Gastroesophageal sphincter (tissue), 4 donors: ENCODE measurements around the gene KLHL2. TPM values are rescaled to one million over a fixed set of nuclear protein-coding genes. Genes with fewer than 3 reads are reported as not detected.

Experiments
- ATAC-seq: fragments of 150-250 bp; one replicate; pipeline ENCODE4 v1.9.1; 2016; ENCODE audit warnings: mild to moderate bottlenecking, moderate library complexity
- H3K27ac ChIP-seq, 4 donors: fragments of 200-600 bp; sonication (generic) in 3 of 4; 1 replicate in 3 of 4; 2 replicates in 1 of 4; pipeline ENCODE4 v1.5.1; 2016 to 2019
- H3K27me3 ChIP-seq: fragments of 200-600 bp; sonication (generic); one replicate; pipeline ENCODE4 v1.5.1; 2019
- H3K36me3 ChIP-seq, 2 donors: fragments of 200-600 bp; sonication (generic); one replicate each; pipeline ENCODE4 v1.5.1; 2019; ENCODE audit warnings: control low read depth in 1 of 2
- H3K4me1 ChIP-seq, 3 donors: fragments of 200-600 bp; sonication (generic); 1 replicate in 2 of 3; 2 replicates in 1 of 3; pipeline ENCODE4 v1.5.1; 2016 to 2019; ENCODE audit warnings: control low read depth in 2 of 3
- H3K4me3 ChIP-seq, 2 donors: fragments of 200-600 bp; sonication (generic); one replicate each; pipeline ENCODE4 v1.5.1; 2019; ENCODE audit warnings: mild to moderate bottlenecking in 1 of 2, moderate library complexity in 1 of 2
- H3K9me3 ChIP-seq, 3 donors: fragments of 200-600 bp; sonication (generic); one replicate each; pipeline ENCODE4 v1.5.1; 2017 to 2019; ENCODE audit warnings: control low read depth in 2 of 3
- EP300 ChIP-seq: sonication (generic); formaldehyde crosslinking; IDR thresholded peaks from one replicate; pipeline ENCODE4 v1.6.1; 2017; ENCODE audit warnings: antibody characterized with exemption, mild to moderate bottlenecking
- POLR2A ChIP-seq, 2 donors: fragments of 450-650 bp; IDR thresholded peaks; one replicate each; pipeline ENCODE4 v1.6.1; 2017; ENCODE audit warnings: antibody characterized with exemption in 2 of 2, mild to moderate bottlenecking in 2 of 2, moderate library complexity in 1 of 2
- POLR2AphosphoS5 ChIP-seq: sonication (generic); formaldehyde crosslinking; IDR thresholded peaks from one replicate; pipeline ENCODE4 v1.6.1; 2017; ENCODE audit warnings: antibody characterized with exemption
- WGBS, 2 donors: methylation state at CpG; one replicate each; pipeline ENCODE4 v1.1.5; 2018; ENCODE audit warnings: low coverage in 1 of 2; 5-methylcytosine and 5-hydroxymethylcytosine counted together
- total RNA-seq, 4 donors: library from RNA; depleted of rRNA; stranded (reverse); fragments of >200 nt; gene quantifications; one replicate each; pipeline ENCODE4 v1.1.0, GENCODE V29; 2016
- TF ChIP-seq, protein P1 (sequence below), 4 experiments: fragments of 200-600 bp in 2 of 4; fragments of 450-650 bp in 2 of 4; sonication (generic) in 1 of 4; IDR thresholded peaks; one replicate each; pipeline ENCODE4 v1.5.1; 2017 to 2019; ENCODE audit warnings: antibody characterized with exemption in 4 of 4, mild to moderate bottlenecking in 2 of 4, moderate library complexity in 2 of 4

The KLHL2 gene
- total RNA-seq, 4 donors from 2014 or later, result 25.0 to 35.1 (median 31.1) TPM

GRCh38 chr4:165309456-165309855 is 102.1 kb downstream of the KLHL2 start:
- 96 to 100% methylated on average over 4 of the region's 4 CpGs for WGBS, 2 donors
- no peak for ATAC-seq
- Histone ChIP-seq H3K27me3 (no peaks in the 10 kb centered on the region), H3K36me3 (peaks cover 0 to 43% of the 10 kb centered on the region in 2 donors), H3K9me3 (no peaks in the 10 kb centered on the region), H3K27ac (no peak overlapping the region), H3K4me3 (no peak overlapping the region), H3K4me1 (no peaks in the 10 kb centered on the region)
- TF ChIP-seq EP300, result no peak
- no peak for TF ChIP-seq POLR2AphosphoS5
- TF ChIP-seq, protein P1, sequence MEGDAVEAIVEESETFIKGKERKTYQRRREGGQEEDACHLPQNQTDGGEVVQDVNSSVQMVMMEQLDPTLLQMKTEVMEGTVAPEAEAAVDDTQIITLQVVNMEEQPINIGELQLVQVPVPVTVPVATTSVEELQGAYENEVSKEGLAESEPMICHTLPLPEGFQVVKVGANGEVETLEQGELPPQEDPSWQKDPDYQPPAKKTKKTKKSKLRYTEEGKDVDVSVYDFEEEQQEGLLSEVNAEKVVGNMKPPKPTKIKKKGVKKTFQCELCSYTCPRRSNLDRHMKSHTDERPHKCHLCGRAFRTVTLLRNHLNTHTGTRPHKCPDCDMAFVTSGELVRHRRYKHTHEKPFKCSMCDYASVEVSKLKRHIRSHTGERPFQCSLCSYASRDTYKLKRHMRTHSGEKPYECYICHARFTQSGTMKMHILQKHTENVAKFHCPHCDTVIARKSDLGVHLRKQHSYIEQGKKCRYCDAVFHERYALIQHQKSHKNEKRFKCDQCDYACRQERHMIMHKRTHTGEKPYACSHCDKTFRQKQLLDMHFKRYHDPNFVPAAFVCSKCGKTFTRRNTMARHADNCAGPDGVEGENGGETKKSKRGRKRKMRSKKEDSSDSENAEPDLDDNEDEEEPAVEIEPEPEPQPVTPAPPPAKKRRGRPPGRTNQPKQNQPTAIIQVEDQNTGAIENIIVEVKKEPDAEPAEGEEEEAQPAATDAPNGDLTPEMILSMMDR (IDR thresholded peaks at IDR 0.05), result no peak
- TF ChIP-seq POLR2A (IDR thresholded peaks at IDR 0.05), result no peak

DNA sequence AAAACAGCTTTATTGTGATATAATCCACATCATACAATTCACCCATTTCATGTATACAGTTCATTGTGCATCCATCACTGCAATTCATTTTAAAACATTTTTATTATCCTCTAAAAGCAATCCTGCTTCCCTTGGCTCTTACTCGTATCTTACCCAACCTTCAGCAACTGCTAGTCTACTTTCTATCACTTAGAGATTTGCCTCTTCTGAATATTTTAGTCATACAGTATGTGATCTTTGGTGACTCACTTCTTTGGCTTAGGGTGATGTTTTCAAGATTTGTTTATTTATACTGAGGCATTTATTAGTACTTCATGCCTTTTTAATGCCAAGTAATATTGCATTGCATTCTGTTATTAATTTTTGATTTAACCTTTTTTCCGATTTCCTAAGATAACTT is 105.1 kb downstream of the KLHL2 start:
- Histone ChIP-seq H3K9me3 (no peaks in the 10 kb centered on the region), H3K27ac (no peak overlapping the region), H3K4me1 (no peaks in the 10 kb centered on the region), H3K36me3 (peaks cover 0 to 42% of the 10 kb centered on the region in 2 donors), H3K4me3 (no peak overlapping the region), H3K27me3 (no peaks in the 10 kb centered on the region)
- TF ChIP-seq EP300 (no peak), POLR2A (IDR thresholded peaks at IDR 0.05) (no peak), POLR2AphosphoS5 (no peak)
- TF ChIP-seq, protein P1 (IDR thresholded peaks at IDR 0.05), result no peak
- 62 to 89% methylated on average over 2 of the region's 2 CpGs for WGBS, 2 donors
- ATAC-seq, result no peak

GRCh38 chr4:165319030-165319429 is 111.7 kb downstream of the KLHL2 start:
- Histone ChIP-seq H3K4me3 (no peak overlapping the region), H3K27me3 (no peaks in the 10 kb centered on the region), H3K9me3 (no peaks in the 10 kb centered on the region), H3K27ac (no peak overlapping the region), H3K4me1 (no peaks in the 10 kb centered on the region), H3K36me3 (peaks cover 0 to 19% of the 10 kb centered on the region in 2 donors)
- TF ChIP-seq, protein P1 (IDR thresholded peaks at IDR 0.05), result no peak
- no peak for TF ChIP-seq POLR2AphosphoS5
- TF ChIP-seq EP300, result no peak
- TF ChIP-seq POLR2A (IDR thresholded peaks at IDR 0.05), result no peak
- ATAC-seq, result no peak
- 80 to 94% methylated on average over 5 of the region's 5 CpGs for WGBS, 2 donors

GRCh38 chr4:165319509-165319908 is 112.1 kb downstream of the KLHL2 start:
- Histone ChIP-seq H3K36me3 (peaks cover 0 to 14% of the 10 kb centered on the region in 2 donors), H3K4me1 (no peaks in the 10 kb centered on the region), H3K9me3 (no peaks in the 10 kb centered on the region), H3K27ac (no peak overlapping the region), H3K27me3 (no peaks in the 10 kb centered on the region), H3K4me3 (no peak overlapping the region)
- 93 to 96% methylated on average over 4 to 5 of the region's 5 CpGs for WGBS, 2 donors
- TF ChIP-seq POLR2AphosphoS5 (no peak), POLR2A (IDR thresholded peaks at IDR 0.05) (no peak), EP300 (no peak)
- TF ChIP-seq, protein P1 (IDR thresholded peaks at IDR 0.05), result no peak
- ATAC-seq, result no peak

DNA sequence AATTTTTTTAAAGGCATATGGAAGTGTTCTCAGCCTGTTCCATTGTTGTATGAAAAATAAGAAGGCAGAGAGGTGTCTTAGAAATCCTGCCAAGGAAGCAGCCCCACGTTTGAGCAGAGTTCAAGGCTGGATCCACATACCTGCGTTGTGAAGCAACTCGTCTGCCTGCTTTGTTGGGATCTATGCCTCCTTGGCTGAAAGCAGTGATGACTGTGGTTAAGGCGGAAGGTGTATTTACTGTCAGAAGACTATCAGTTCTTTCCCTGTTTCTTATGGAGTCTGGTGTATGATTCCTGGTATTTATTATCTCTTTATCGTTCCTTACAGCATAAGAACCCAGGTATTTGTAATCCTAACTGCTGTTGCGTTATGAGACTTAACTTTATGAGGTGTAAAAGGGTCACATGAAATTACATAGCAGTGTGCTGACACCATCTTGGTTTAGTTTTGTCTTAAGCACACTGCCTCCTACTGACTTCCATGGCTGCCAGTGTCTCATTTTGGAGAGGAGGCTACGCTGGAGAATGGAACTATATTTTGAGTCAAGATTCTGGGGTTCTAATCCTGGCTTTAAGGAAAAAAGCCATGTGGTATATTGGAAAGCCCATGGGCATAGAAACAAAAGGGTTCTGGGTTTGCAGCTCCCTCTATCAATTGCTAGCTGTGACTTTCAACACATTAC is 117.0 kb downstream of the KLHL2 start:
- Histone ChIP-seq H3K4me1 (peaks cover 0 to 23% (median 5%) of the 10 kb centered on the region in 3 donors), H3K9me3 (no peaks in the 10 kb centered on the region), H3K27me3 (no peaks in the 10 kb centered on the region), H3K4me3 (no peak overlapping the region), H3K27ac (no peak overlapping the region), H3K36me3 (peaks cover 0 to 3% of the 10 kb centered on the region in 2 donors)
- 67 to 90% methylated on average over 4 to 7 of the region's 7 CpGs for WGBS, 2 donors
- TF ChIP-seq, protein P1 (IDR thresholded peaks at IDR 0.05), result no peak
- TF ChIP-seq POLR2AphosphoS5, result no peak
- no peak for ATAC-seq
